ENCODE data around the gene UNC5CL.

DNA sequence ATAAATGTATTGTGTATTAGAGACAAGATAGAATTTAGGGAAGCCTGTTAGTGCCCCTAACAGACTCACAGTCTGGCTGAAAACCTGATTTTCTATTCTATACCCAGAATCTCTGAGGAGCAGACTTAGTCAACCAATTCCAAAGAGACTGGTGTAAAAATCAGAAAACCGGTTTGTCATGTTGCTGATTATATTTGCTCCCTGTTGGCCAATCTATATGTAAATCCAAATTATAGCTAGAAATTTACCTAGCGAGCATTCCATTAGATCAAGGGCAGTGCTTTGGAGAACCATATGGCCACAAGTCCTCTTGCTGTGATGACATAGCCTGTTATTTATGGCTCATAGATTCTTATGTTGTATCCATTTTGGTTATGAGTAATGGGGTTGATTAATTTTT lies 38.5 kb upstream of the UNC5CL start:
- TF ChIP-seq, protein P1, sequence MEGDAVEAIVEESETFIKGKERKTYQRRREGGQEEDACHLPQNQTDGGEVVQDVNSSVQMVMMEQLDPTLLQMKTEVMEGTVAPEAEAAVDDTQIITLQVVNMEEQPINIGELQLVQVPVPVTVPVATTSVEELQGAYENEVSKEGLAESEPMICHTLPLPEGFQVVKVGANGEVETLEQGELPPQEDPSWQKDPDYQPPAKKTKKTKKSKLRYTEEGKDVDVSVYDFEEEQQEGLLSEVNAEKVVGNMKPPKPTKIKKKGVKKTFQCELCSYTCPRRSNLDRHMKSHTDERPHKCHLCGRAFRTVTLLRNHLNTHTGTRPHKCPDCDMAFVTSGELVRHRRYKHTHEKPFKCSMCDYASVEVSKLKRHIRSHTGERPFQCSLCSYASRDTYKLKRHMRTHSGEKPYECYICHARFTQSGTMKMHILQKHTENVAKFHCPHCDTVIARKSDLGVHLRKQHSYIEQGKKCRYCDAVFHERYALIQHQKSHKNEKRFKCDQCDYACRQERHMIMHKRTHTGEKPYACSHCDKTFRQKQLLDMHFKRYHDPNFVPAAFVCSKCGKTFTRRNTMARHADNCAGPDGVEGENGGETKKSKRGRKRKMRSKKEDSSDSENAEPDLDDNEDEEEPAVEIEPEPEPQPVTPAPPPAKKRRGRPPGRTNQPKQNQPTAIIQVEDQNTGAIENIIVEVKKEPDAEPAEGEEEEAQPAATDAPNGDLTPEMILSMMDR (IDR thresholded peaks at IDR 0.05; ENCODE audit: insufficient read depth, low read length), result no peak
- TF ChIP-seq, protein P2, sequence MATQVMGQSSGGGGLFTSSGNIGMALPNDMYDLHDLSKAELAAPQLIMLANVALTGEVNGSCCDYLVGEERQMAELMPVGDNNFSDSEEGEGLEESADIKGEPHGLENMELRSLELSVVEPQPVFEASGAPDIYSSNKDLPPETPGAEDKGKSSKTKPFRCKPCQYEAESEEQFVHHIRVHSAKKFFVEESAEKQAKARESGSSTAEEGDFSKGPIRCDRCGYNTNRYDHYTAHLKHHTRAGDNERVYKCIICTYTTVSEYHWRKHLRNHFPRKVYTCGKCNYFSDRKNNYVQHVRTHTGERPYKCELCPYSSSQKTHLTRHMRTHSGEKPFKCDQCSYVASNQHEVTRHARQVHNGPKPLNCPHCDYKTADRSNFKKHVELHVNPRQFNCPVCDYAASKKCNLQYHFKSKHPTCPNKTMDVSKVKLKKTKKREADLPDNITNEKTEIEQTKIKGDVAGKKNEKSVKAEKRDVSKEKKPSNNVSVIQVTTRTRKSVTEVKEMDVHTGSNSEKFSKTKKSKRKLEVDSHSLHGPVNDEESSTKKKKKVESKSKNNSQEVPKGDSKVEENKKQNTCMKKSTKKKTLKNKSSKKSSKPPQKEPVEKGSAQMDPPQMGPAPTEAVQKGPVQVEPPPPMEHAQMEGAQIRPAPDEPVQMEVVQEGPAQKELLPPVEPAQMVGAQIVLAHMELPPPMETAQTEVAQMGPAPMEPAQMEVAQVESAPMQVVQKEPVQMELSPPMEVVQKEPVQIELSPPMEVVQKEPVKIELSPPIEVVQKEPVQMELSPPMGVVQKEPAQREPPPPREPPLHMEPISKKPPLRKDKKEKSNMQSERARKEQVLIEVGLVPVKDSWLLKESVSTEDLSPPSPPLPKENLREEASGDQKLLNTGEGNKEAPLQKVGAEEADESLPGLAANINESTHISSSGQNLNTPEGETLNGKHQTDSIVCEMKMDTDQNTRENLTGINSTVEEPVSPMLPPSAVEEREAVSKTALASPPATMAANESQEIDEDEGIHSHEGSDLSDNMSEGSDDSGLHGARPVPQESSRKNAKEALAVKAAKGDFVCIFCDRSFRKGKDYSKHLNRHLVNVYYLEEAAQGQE (IDR thresholded peaks at IDR 0.05; ENCODE audit: insufficient replicate concordance, low read depth), result no peak
